ENCODE data around the gene NF1. TPM values are rescaled to one million over a fixed set of nuclear protein-coding genes. Genes with fewer than 3 reads are reported as not detected.

NF1 gene
- total RNA-seq, 4 donors from 2014 or later: 23.6 to 47.3 (median 32.0) TPM

DNA sequence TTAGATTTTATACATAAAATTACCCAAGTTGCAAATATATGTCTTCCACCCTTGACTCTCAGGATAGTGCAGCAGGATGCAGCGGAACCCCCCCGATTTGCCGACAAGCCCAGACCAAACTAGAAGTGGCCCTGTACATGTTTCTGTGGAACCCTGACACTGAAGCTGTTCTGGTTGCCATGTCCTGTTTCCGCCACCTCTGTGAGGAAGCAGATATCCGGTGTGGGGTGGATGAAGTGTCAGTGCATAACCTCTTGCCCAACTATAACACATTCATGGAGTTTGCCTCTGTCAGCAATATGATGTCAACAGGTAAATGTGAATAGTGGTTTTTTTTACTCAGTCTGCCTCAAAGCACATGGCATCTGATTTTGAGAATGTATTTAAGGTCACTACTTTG, 131.6 kb downstream of the NF1 start:
- ATAC-seq (no peak), DNase-seq (no peak)
- in situ Hi-C loops (cut with MboI; ENCODE audit: low sequenced_read_pairs in 4 of 4): loop anchor here in 1 of 4 donors (25.0 kb wide), 1 partner anchor 111 kb away; no protein-coding TSS in a partner anchor
- TF ChIP-seq CTCF (IDR thresholded peaks at IDR 0.05 in 4 of 5, conservative IDR thresholded peaks at IDR 0.05 in 1 of 5) (no peak), POLR2A (IDR thresholded peaks at IDR 0.05) (no peak)
- H3K4me3 ChIP-seq: no peak overlapping the region
- H3K27me3 ChIP-seq: no peaks in the 10 kb centered on the region
- no peaks in the 10 kb centered on the region for H3K9me3 ChIP-seq
- H3K36me3 ChIP-seq: peaks cover 0 to 46% of the 10 kb centered on the region in 2 donors
- H3K4me1 ChIP-seq: no peaks in the 10 kb centered on the region
- H3K27ac ChIP-seq: no peak overlapping the region
- intact Hi-C loops (cut with DNase I; ENCODE audit: low total_unique reads): no loop called here

- TF ChIP-seq POLR2A (IDR thresholded peaks at IDR 0.05) (no peak), CTCF (IDR thresholded peaks at IDR 0.05 in 4 of 5, conservative IDR thresholded peaks at IDR 0.05 in 1 of 5) (no peak)
- intact Hi-C loops (cut with DNase I; ENCODE audit: low total_unique reads): no loop called here
- in situ Hi-C loops (cut with MboI; ENCODE audit: low sequenced_read_pairs in 4 of 4): loop anchor here in 1 of 4 donors (25.0 kb wide), 1 partner anchor 110 kb away; no protein-coding TSS in a partner anchor
- H3K36me3 ChIP-seq: peaks cover 0 to 51% of the 10 kb centered on the region in 2 donors
- no peak overlapping the region for H3K27ac ChIP-seq
- H3K9me3 ChIP-seq: no peaks in the 10 kb centered on the region
- no peaks in the 10 kb centered on the region for H3K27me3 ChIP-seq
- no peak for ATAC-seq
- DNase-seq: no peak
- H3K4me3 ChIP-seq: no peak overlapping the region
- H3K4me1 ChIP-seq: no peaks in the 10 kb centered on the region
Observed at GRCh38 chr17:31226950-31227349, 132.2 kb downstream of the NF1 start.

DNA sequence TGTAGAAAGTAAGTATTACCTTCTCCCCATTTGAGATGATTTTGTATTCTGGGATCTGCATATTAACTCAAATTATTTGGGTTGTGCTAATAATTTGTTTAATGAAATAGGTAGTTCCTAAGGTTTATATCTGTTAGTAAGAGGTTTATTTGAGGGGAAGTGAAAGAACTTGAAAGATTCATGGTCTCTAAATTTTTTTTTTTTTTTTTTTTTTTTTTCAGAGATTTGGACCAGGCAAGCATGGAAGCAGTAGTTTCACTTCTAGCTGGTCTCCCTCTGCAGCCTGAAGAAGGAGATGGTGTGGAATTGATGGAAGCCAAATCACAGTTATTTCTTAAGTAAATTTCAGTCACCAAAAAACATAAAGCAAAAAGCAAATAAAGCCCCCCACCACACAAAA, 137.1 kb downstream of the NF1 start:
- no peak for ATAC-seq
- no peak overlapping the region for H3K4me3 ChIP-seq
- in situ Hi-C loops (cut with MboI; ENCODE audit: low sequenced_read_pairs in 4 of 4) (loop anchor here in 1 of 4 donors (25.0 kb wide), 1 partner anchor 105 kb away; no protein-coding TSS in a partner anchor), intact Hi-C loops (cut with DNase I; ENCODE audit: low total_unique reads) (no loop called here)
- peaks cover 3 to 89% of the 10 kb centered on the region in 2 donors for H3K36me3 ChIP-seq
- H3K27me3 ChIP-seq: no peaks in the 10 kb centered on the region
- H3K9me3 ChIP-seq: no peaks in the 10 kb centered on the region
- no peaks in the 10 kb centered on the region for H3K4me1 ChIP-seq
- TF ChIP-seq CTCF (IDR thresholded peaks at IDR 0.05 in 4 of 5, conservative IDR thresholded peaks at IDR 0.05 in 1 of 5): no peak
- TF ChIP-seq POLR2A (IDR thresholded peaks at IDR 0.05): no peak
- no peak overlapping the region for H3K27ac ChIP-seq
- DNase-seq: no peak

DNA sequence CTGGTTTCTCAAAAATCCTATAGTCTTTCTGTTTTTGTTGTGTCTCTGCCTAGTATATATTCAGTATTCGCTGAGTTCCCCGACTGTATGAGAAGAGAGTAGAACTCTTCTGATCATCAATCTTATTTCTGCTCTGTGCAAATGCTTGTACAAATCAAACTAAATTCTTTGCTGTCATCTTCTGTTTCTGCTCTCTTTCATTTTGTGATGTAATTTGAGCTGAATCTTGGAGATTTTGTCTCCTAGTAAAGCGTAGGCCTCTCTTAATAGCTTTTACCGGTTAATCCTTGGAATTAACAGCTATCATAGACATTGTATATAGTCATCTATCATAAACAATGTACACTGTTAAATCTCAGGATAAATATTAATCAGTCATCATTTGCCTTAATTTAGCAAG, 140.3 kb downstream of the NF1 start:
- in situ Hi-C loops (cut with MboI; ENCODE audit: low sequenced_read_pairs in 4 of 4) (loop anchor here in 1 of 4 donors (25.0 kb wide), 1 partner anchor 102 kb away; no protein-coding TSS in a partner anchor), intact Hi-C loops (cut with DNase I; ENCODE audit: low total_unique reads) (no loop called here)
- ATAC-seq (no peak), DNase-seq (no peak)
- Histone ChIP-seq H3K36me3 (peaks cover 3 to 75% of the 10 kb centered on the region in 2 donors), H3K27ac (no peak overlapping the region), H3K9me3 (no peaks in the 10 kb centered on the region), H3K27me3 (no peaks in the 10 kb centered on the region), H3K4me1 (no peaks in the 10 kb centered on the region), H3K4me3 (no peak overlapping the region)
- no peak for TF ChIP-seq POLR2A (IDR thresholded peaks at IDR 0.05)
- TF ChIP-seq CTCF (IDR thresholded peaks at IDR 0.05 in 4 of 5, conservative IDR thresholded peaks at IDR 0.05 in 1 of 5): no peak

DNA sequence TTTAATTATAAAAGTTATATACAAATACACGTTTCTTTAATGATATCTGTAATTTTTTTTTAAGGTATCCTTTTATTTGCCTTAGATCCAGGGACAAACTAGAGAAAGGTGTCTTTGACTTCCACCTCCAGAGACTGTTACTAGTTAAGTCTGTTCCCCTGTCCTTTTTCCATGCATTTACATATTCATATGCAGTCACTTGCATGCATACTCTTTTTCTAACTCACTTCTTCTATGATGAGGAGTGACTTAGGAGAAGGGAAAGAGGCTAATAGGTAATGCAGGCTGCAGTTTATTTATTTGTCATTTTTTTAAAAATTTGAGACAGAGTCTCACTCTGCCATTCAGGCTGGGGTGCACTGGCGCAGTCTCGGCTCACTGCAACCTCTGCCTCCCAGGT, 141.4 kb downstream of the NF1 start:
- no peaks in the 10 kb centered on the region for H3K4me1 ChIP-seq
- intact Hi-C loops (cut with DNase I; ENCODE audit: low total_unique reads) (no loop called here), in situ Hi-C loops (cut with MboI; ENCODE audit: low sequenced_read_pairs in 4 of 4) (loop anchor here in 1 of 4 donors (25.0 kb wide), 1 partner anchor 101 kb away; no protein-coding TSS in a partner anchor)
- no peak overlapping the region for H3K27ac ChIP-seq
- ATAC-seq (no peak), DNase-seq (no peak)
- peaks cover 3 to 78% of the 10 kb centered on the region in 2 donors for H3K36me3 ChIP-seq
- H3K9me3 ChIP-seq: no peaks in the 10 kb centered on the region
- H3K4me3 ChIP-seq: no peak overlapping the region
- H3K27me3 ChIP-seq: no peaks in the 10 kb centered on the region
- TF ChIP-seq POLR2A (IDR thresholded peaks at IDR 0.05): no peak
- no peak for TF ChIP-seq CTCF (IDR thresholded peaks at IDR 0.05 in 4 of 5, conservative IDR thresholded peaks at IDR 0.05 in 1 of 5)
